ENCODE measurements around the gene MAPT.

Gene MAPT

GRCh38 chr17:45992175-45992574 is 97.8 kb downstream of the MAPT start:
- H3K4me3 ChIP-seq (replicated peaks; ENCODE audit: low read depth, low read length) = no peak overlapping the region
- no peak for TF ChIP-seq CTCF (IDR thresholded peaks at IDR 0.05; ENCODE audit: low read length, missing control alignments)
- no peak for DNase-seq (ENCODE audit: low read depth)

- DNase-seq (ENCODE audit: low read depth) = no peak
- H3K4me3 ChIP-seq (replicated peaks; ENCODE audit: low read depth, low read length) = no peak overlapping the region
- TF ChIP-seq CTCF (IDR thresholded peaks at IDR 0.05; ENCODE audit: low read length, missing control alignments) = no peak
Measured at GRCh38 chr17:45992904-45993303, 98.5 kb downstream of the MAPT start.

- DNase-seq (ENCODE audit: low read depth) = no peak
- no peak for TF ChIP-seq CTCF (IDR thresholded peaks at IDR 0.05; ENCODE audit: low read length, missing control alignments)
- no peak overlapping the region for H3K4me3 ChIP-seq (replicated peaks; ENCODE audit: low read depth, low read length)
Measured at GRCh38 chr17:45993962-45994627, 99.7 kb downstream of the MAPT start.

- TF ChIP-seq CTCF (IDR thresholded peaks at IDR 0.05; ENCODE audit: low read length, missing control alignments) = no peak
- H3K4me3 ChIP-seq (replicated peaks; ENCODE audit: low read depth, low read length) = no peak overlapping the region
- no peak for DNase-seq (ENCODE audit: low read depth)
Measured at GRCh38 chr17:45994987-45995386, 100.6 kb downstream of the MAPT start.

- no peak overlapping the region for H3K4me3 ChIP-seq (replicated peaks; ENCODE audit: low read depth, low read length)
- no peak for TF ChIP-seq CTCF (IDR thresholded peaks at IDR 0.05; ENCODE audit: low read length, missing control alignments)
- no peak for DNase-seq (ENCODE audit: low read depth)
Measured at GRCh38 chr17:45995627-45996270, 101.4 kb downstream of the MAPT start.

GRCh38 chr17:45996282-45996937 is 102.1 kb downstream of the MAPT start:
- no peak for TF ChIP-seq CTCF (IDR thresholded peaks at IDR 0.05; ENCODE audit: low read length, missing control alignments)
- DNase-seq (ENCODE audit: low read depth) = no peak
- no peak overlapping the region for H3K4me3 ChIP-seq (replicated peaks; ENCODE audit: low read depth, low read length)
